Stimulated activated CD8-positive, alpha-beta memory T cell treated with anti-CD3 and anti-CD28 coated beads, Interleukin-4, amount 100 ng/mL, for 4 hours (primary cell): ENCODE results near the gene CRP.
"Not testable (repeated sequence)": the region's sequence is repeated elsewhere in the genome, so short reads cannot be mapped to it uniquely, and the experiment has no call there.

Source experiments
- DNase-seq, 2 donors: peaks; one replicate each; pipeline ENCODE4 v3.0.0-alpha.2; 2020; ENCODE audit warnings: low read depth in 2 of 2, low spot score in 1 of 2

CRP gene

GRCh38 chr1:159700312-159700711 lies 14.1 kb downstream of the CRP start:
- DNase-seq, result no peak

GRCh38 chr1:159699653-159700052 lies 14.7 kb downstream of the CRP start:
- no peak for DNase-seq

GRCh38 chr1:159699246-159699645 lies 15.1 kb downstream of the CRP start:
- DNase-seq, result no peak

GRCh38 chr1:159687511-159687910 lies 26.9 kb downstream of the CRP start:
- DNase-seq, result no peak

GRCh38 chr1:159686599-159687299 lies 27.6 kb downstream of the CRP start:
- no peak for DNase-seq

- DNase-seq, result no peak
These were observed 35.5 kb downstream of the CRP start for GRCh38 chr1:159678939-159679338.

- no peak for DNase-seq
These were observed 39.3 kb downstream of the CRP start for GRCh38 chr1:159675046-159675445.

- DNase-seq, result not testable (repeated sequence)
These were observed 42.0 kb downstream of the CRP start for GRCh38 chr1:159672390-159672789.

- DNase-seq, result no peak
These were observed 45.1 kb downstream of the CRP start for GRCh38 chr1:159669338-159669737.

- DNase-seq, result no peak
These were observed 45.6 kb downstream of the CRP start for GRCh38 chr1:159668739-159669138.

- DNase-seq, result no peak
These were observed 50.1 kb downstream of the CRP start for GRCh38 chr1:159664247-159664646.

GRCh38 chr1:159663552-159663951 lies 50.8 kb downstream of the CRP start:
- no peak for DNase-seq
